ENCODE measurements around the gene RAB6A. TPM values are rescaled to one million over a fixed set of nuclear protein-coding genes. Genes with fewer than 3 reads are reported as not detected.

The RAB6A gene
- total and polyA plus RNA-seq, 10 of the 15 experiments (the other 5 are each of a cell fraction or from before 2014, with no cell fraction given), result 9.8 to 107 (median 34.1) TPM

DNA sequence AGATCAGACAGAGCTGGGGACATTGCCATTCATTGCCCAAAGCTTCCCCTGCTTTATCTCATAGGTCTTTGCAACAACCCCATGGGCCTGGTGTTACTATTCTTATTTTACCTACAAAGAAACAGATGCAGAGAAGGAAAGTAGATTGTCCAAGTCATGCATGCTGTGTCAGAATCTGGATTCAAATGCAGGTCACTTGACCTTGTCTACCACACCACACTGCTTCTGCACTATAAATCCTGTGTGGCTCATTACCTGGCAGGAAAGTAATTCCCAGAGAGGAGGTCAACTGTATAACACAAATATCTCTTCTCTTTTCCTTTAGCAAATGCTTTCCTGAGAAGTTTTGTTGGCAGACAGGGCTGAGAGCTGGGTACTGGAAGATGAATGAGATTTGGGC, 96.0 kb downstream of the RAB6A start (continued):
- TF ChIP-seq PKNOX1 (IDR thresholded peaks at IDR 0.05), result no peak
- no peak for TF ChIP-seq MEF2A (IDR thresholded peaks at IDR 0.05; ENCODE audit: insufficient read depth, low read depth, low read length)
- TF ChIP-seq NR2F1 (conservative IDR thresholded peaks at IDR 0.05), result no peak
- TF ChIP-seq LARP7 (IDR thresholded peaks at IDR 0.05), result no peak
- TF ChIP-seq SMC3 (IDR thresholded peaks at IDR 0.05; ENCODE audit: borderline replicate concordance, low read length), result no peak
- TF ChIP-seq, protein P1, sequence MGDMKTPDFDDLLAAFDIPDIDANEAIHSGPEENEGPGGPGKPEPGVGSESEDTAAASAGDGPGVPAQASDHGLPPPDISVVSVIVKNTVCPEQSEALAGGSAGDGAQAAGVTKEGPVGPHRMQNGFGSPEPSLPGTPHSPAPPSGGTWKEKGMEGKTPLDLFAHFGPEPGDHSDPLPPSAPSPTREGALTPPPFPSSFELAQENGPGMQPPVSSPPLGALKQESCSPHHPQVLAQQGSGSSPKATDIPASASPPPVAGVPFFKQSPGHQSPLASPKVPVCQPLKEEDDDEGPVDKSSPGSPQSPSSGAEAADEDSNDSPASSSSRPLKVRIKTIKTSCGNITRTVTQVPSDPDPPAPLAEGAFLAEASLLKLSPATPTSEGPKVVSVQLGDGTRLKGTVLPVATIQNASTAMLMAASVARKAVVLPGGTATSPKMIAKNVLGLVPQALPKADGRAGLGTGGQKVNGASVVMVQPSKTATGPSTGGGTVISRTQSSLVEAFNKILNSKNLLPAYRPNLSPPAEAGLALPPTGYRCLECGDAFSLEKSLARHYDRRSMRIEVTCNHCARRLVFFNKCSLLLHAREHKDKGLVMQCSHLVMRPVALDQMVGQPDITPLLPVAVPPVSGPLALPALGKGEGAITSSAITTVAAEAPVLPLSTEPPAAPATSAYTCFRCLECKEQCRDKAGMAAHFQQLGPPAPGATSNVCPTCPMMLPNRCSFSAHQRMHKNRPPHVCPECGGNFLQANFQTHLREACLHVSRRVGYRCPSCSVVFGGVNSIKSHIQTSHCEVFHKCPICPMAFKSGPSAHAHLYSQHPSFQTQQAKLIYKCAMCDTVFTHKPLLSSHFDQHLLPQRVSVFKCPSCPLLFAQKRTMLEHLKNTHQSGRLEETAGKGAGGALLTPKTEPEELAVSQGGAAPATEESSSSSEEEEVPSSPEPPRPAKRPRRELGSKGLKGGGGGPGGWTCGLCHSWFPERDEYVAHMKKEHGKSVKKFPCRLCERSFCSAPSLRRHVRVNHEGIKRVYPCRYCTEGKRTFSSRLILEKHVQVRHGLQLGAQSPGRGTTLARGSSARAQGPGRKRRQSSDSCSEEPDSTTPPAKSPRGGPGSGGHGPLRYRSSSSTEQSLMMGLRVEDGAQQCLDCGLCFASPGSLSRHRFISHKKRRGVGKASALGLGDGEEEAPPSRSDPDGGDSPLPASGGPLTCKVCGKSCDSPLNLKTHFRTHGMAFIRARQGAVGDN (IDR thresholded peaks at IDR 0.05), result no peak
- TF ChIP-seq, protein P2, sequence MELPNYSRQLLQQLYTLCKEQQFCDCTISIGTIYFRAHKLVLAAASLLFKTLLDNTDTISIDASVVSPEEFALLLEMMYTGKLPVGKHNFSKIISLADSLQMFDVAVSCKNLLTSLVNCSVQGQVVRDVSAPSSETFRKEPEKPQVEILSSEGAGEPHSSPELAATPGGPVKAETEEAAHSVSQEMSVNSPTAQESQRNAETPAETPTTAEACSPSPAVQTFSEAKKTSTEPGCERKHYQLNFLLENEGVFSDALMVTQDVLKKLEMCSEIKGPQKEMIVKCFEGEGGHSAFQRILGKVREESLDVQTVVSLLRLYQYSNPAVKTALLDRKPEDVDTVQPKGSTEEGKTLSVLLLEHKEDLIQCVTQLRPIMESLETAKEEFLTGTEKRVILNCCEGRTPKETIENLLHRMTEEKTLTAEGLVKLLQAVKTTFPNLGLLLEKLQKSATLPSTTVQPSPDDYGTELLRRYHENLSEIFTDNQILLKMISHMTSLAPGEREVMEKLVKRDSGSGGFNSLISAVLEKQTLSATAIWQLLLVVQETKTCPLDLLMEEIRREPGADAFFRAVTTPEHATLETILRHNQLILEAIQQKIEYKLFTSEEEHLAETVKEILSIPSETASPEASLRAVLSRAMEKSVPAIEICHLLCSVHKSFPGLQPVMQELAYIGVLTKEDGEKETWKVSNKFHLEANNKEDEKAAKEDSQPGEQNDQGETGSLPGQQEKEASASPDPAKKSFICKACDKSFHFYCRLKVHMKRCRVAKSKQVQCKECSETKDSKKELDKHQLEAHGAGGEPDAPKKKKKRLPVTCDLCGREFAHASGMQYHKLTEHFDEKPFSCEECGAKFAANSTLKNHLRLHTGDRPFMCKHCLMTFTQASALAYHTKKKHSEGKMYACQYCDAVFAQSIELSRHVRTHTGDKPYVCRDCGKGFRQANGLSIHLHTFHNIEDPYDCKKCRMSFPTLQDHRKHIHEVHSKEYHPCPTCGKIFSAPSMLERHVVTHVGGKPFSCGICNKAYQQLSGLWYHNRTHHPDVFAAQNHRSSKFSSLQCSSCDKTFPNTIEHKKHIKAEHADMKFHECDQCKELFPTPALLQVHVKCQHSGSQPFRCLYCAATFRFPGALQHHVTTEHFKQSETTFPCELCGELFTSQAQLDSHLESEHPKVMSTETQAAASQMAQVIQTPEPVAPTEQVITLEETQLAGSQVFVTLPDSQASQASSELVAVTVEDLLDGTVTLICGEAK (IDR thresholded peaks at IDR 0.05; ENCODE audit: borderline replicate concordance), result no peak

All from GM12878 (cell line).